Endothelial cell of umbilical vein (primary cell): Measurements from ENCODE around the gene ADGRE3. TPM values are rescaled to one million over a fixed set of nuclear protein-coding genes. Genes with fewer than 3 reads are reported as not detected.

Source experiments
- BruUV-seq: library from RNA; stranded (reverse); fragments of 400-500 nt; replicated peaks from 2 replicates; lab custom pipeline; 2021; lab: Mats Ljungman, UMichigan
- CTCF ChIA-PET: fragments of 300-600, 350-600 bp; sonication (Branson Sonifier 250); formaldehyde crosslinking; loops from one replicate; lab custom pipeline; 2021; ENCODE audit warnings: antibody characterized with exemption, inconsistent platforms; lab: Charles Lee
- POLR2A ChIA-PET: fragments of 300-600, 350-600 bp; sonication (Branson Sonifier 250); formaldehyde crosslinking; loops from one replicate; lab custom pipeline; 2021; ENCODE audit warnings: antibody characterized with exemption, inconsistent platforms; lab: Charles Lee
- DNase-seq: peaks from one replicate; pipeline ENCODE4 v3.0.0-alpha.2; 2011; ENCODE audit warnings: low read depth, low spot score
- FAIRE-seq: peaks from 2 replicates; lab custom pipeline; 2011; peaks lifted over from hg19 to GRCh38; lab: Jason Lieb, UNC
- H2AFZ ChIP-seq: 2 replicates; pipeline ENCODE4 v1.6.0; 2012; ENCODE audit warnings: low read depth, low read length, control low read depth, inconsistent platforms
- H3K27ac ChIP-seq: 2 replicates; pipeline ENCODE4 v1.5.1; 2011; ENCODE audit warnings: low read depth, mild to moderate bottlenecking, control low read depth, low read length, moderate library complexity; ENCODE audit not compliant: insufficient read depth
- H3K27me3 ChIP-seq, 2 experiments: 2 replicates each; pipeline versions ENCODE4 v1.6.0 to v1.6.1; 2011; ENCODE audit warnings: low read length in 2 of 2, mixed read lengths in 1 of 2; ENCODE audit not compliant: control insufficient read depth in 2 of 2, insufficient read depth in 2 of 2
- H3K36me3 ChIP-seq, 2 experiments: 2 replicates in 1 of 2; 3 replicates in 1 of 2; pipeline ENCODE4 v1.5.1; 2011; ENCODE audit warnings: low read length in 2 of 2, mild to moderate bottlenecking in 1 of 2, moderate library complexity in 1 of 2; ENCODE audit not compliant: control insufficient read depth in 2 of 2, insufficient read depth in 2 of 2; ENCODE audit errors: extremely low read depth in 1 of 2
- H3K4me1 ChIP-seq: 3 replicates; pipeline ENCODE4 v1.5.1; 2011; ENCODE audit warnings: mild to moderate bottlenecking, low read length; ENCODE audit not compliant: control insufficient read depth, insufficient read depth; ENCODE audit errors: extremely low read depth
- H3K4me2 ChIP-seq: 2 replicates; pipeline ENCODE4 v1.6.1; 2011; ENCODE audit warnings: low read length, control low read depth, mixed read lengths; ENCODE audit not compliant: insufficient read depth
- H3K4me3 ChIP-seq, 3 experiments: fragments of 200-600 bp in 1 of 3; sonication (generic), shearing (Covaris generic) in 1 of 3; replicated peaks in 1 of 3; 2 replicates each; pipeline ENCODE4 v1.5.1; 2011 to 2016; ENCODE audit warnings: control low read depth in 3 of 3, low read length in 3 of 3, mild to moderate bottlenecking in 2 of 3, inconsistent platforms in 1 of 3, low read depth in 1 of 3, moderate library complexity in 1 of 3; ENCODE audit not compliant: insufficient read depth in 1 of 3
- H3K79me2 ChIP-seq: 2 replicates; pipeline ENCODE4 v1.6.0; 2012; ENCODE audit warnings: low read length, inconsistent platforms; ENCODE audit not compliant: control insufficient read depth, insufficient read depth
- H3K9ac ChIP-seq: replicated peaks from 2 replicates; pipeline ENCODE3; 2011; ENCODE audit warnings: low read length, control low read depth; ENCODE audit not compliant: insufficient read depth; ENCODE audit errors: extremely low read depth
- H3K9me1 ChIP-seq: replicated peaks from 3 replicates; pipeline ENCODE4 v1.6.0; 2011; ENCODE audit warnings: mild to moderate bottlenecking, low read length; ENCODE audit not compliant: control insufficient read depth, insufficient read depth; ENCODE audit errors: extremely low read depth
- H3K9me3 ChIP-seq: replicated peaks from 2 replicates; pipeline ENCODE4 v1.5.1; 2012; ENCODE audit warnings: low read length, inconsistent platforms; ENCODE audit not compliant: control insufficient read depth, insufficient read depth
- H4K20me1 ChIP-seq: replicated peaks from 2 replicates; pipeline ENCODE3; 2011; ENCODE audit warnings: mild to moderate bottlenecking, low read length; ENCODE audit not compliant: control insufficient read depth, insufficient read depth; ENCODE audit errors: extremely low read depth
- EZH2 ChIP-seq: IDR thresholded peaks from 2 replicates; pipeline ENCODE4 v1.6.1; 2012; ENCODE audit warnings: borderline replicate concordance, low read depth, mild to moderate bottlenecking, moderate library complexity, low read length, inconsistent platforms; ENCODE audit not compliant: severe bottlenecking
- FOS ChIP-seq: IDR thresholded peaks from 2 replicates; pipeline ENCODE4 v1.6.1; 2011; ENCODE audit warnings: mild to moderate bottlenecking, low read length, moderate library complexity, borderline replicate concordance; ENCODE audit not compliant: insufficient read depth
- GATA2 ChIP-seq: IDR thresholded peaks from 2 replicates; pipeline ENCODE4 v1.7.0; 2011; ENCODE audit warnings: low read depth, mild to moderate bottlenecking, moderate library complexity, mixed read lengths, low read length; ENCODE audit not compliant: insufficient read length, insufficient read depth
- JUN ChIP-seq: IDR thresholded peaks from 2 replicates; pipeline ENCODE4 v1.6.1; 2011; ENCODE audit warnings: borderline replicate concordance, low read depth; ENCODE audit not compliant: insufficient read length, insufficient read depth
- MAX ChIP-seq: IDR thresholded peaks from 2 replicates; pipeline ENCODE4 v1.6.1; 2011; ENCODE audit not compliant: insufficient read depth, insufficient read length
- MYC ChIP-seq: IDR thresholded peaks from one replicate; pipeline ENCODE4 v1.6.1; 2011; ENCODE audit warnings: mild to moderate bottlenecking, low read depth, low read length
- POLR2A ChIP-seq: IDR thresholded peaks from 2 replicates; pipeline ENCODE4 v1.6.1; 2012; ENCODE audit warnings: low read depth, mild to moderate bottlenecking, control low read depth, low read length
- POLR2AphosphoS5 ChIP-seq: IDR thresholded peaks from 2 replicates; pipeline ENCODE4 v1.6.1; 2012; ENCODE audit warnings: low read depth, mild to moderate bottlenecking, control low read depth, low read length, moderate library complexity; ENCODE audit not compliant: insufficient read depth
- dilution Hi-C: fragments of 300-500 bp; cut with MboI; formaldehyde crosslinking; loops from one replicate; pipeline ENCODE4 v1.15.0; 2019; ENCODE audit warnings: low sequenced_read_pairs; ENCODE audit not compliant: extremely low pct_ligation_motif_present
- intact Hi-C: fragments of 100-400 bp; cut with micrococcal nuclease; formaldehyde crosslinking; loops from one replicate; pipeline ENCODE4 v1.10.0; 2022
- polyA plus RNA-seq, 4 experiments: library from polyadenylated mRNA; depleted of rRNA in 3 of 4; stranded (reverse) in 3 of 4; unstranded in 1 of 4; fragments of >200 nt; gene quantifications; 2 replicates each; pipeline versions ENCODE4 v1.2.1 to v1.2.3, GENCODE V29; 2011 to 2012; ENCODE audit warnings: missing spikeins in 1 of 4
- total RNA-seq: library from RNA; stranded (reverse); gene quantifications from 2 replicates; pipeline ENCODE4 v1.2.3, GENCODE V29; 2021
- TF ChIP-seq, protein P1 (sequence below), 2 donors: IDR thresholded peaks; 1 replicate in 1 of 2; 2 replicates in 1 of 2; pipeline ENCODE4 v1.5.1; 2011; ENCODE audit warnings: low read length in 2 of 2, mild to moderate bottlenecking in 2 of 2, moderate library complexity in 2 of 2, control low read depth in 1 of 2, inconsistent platforms in 1 of 2, low read depth in 1 of 2; ENCODE audit not compliant: insufficient read depth in 1 of 2; ENCODE audit errors: extremely low read depth in 1 of 2

Gene ADGRE3
- total and polyA plus RNA-seq, 2 donors (not counting 3 experiments of a cell fraction or from before 2014, with no cell fraction given), result not detected

DNA sequence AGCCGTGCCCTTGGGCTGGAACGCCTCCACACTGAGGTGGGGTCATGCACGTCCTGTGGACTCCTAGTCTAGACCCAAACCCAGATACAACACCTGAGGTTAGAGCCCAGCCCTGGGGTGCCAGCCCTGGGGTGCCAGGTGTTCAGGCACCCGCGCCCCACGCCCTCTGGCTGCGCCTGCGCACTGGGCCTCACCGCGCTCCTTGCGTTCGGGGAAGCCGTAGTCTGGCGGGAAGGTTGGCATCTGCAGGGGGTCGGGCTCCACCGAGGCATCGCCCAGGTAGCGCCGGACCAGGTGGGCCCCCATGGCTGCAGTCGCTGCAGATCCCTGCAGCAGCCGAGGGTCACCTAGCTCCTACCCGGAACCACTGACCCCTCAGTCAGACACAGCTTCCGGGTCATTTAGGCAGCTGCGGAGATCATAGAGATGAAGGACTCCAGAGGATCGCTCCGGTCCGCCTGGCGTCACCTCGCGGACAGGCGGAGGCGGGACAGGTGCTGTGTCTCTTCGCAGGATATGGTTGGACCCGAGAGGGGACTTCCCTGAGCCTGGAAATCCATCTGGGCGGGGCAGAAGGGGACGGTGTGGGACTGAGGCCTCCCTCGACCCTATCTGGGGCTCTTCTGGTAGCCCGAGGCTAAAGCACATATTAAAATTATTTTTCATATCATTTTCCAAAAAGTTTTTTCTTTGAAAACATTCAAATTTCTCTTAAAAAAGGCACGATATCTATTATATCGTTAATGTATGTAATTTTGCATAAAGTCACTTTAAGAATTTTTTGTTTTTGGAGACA, 102.8 kb downstream of the ADGRE3 start, which contains the start of gene NDUFB7:
Gene NDUFB7 (minus strand): TSS at position 372 of the 796 bp plus-strand sequence. CDS start 66 bp downstream, at position 306.
- Histone ChIP-seq H3K9me3 (no peaks in the 10 kb centered on the region), H3K4me2 (peak within 1 kb of the TSS; percentile 16), H3K79me2 (peaks cover 22% of the 10 kb centered on the region), H4K20me1 (no peaks in the 10 kb centered on the region), H2AFZ (peak within 1 kb of the TSS; percentile 66), H3K27ac (peak within 1 kb of the TSS; percentile 6), H3K36me3 (peaks cover 0 to 2% of the 10 kb centered on the region in 2 experiments), H3K27me3 (no peaks in the 10 kb centered on the region), H3K9ac (peak within 1 kb of the TSS; percentile 62), H3K4me1 (peaks cover 8% of the 10 kb centered on the region), H3K9me1 (no peaks in the 10 kb centered on the region), H3K4me3 (peak within 1 kb of the TSS; percentile 48 to 96 (median 70))
- FAIRE-seq, result peak; percentile 99
- BruUV-seq, result TSS peak; percentile 48
- CTCF ChIA-PET, result interaction anchor here (1.0 to 12.1 kb wide), 4 partner anchors 15 to 115 kb away, joined by 4 to 342 read pairs (median 10); partner anchors contain the start of genes DNAJB1 and ZNF333
- POLR2A ChIA-PET, result no interaction called here
- TF ChIP-seq, protein P1, sequence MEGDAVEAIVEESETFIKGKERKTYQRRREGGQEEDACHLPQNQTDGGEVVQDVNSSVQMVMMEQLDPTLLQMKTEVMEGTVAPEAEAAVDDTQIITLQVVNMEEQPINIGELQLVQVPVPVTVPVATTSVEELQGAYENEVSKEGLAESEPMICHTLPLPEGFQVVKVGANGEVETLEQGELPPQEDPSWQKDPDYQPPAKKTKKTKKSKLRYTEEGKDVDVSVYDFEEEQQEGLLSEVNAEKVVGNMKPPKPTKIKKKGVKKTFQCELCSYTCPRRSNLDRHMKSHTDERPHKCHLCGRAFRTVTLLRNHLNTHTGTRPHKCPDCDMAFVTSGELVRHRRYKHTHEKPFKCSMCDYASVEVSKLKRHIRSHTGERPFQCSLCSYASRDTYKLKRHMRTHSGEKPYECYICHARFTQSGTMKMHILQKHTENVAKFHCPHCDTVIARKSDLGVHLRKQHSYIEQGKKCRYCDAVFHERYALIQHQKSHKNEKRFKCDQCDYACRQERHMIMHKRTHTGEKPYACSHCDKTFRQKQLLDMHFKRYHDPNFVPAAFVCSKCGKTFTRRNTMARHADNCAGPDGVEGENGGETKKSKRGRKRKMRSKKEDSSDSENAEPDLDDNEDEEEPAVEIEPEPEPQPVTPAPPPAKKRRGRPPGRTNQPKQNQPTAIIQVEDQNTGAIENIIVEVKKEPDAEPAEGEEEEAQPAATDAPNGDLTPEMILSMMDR (IDR thresholded peaks at IDR 0.05; ENCODE audit: extremely low read depth in 1 of 2, insufficient read depth in 1 of 2, low read depth in 1 of 2, low read length in 2 of 2), result peak; percentile 71 to 73
- TF ChIP-seq GATA2 (no peak), FOS (no peak), EZH2 (no peak), POLR2A (peak; percentile 62), MAX (no peak), MYC (no peak), POLR2AphosphoS5 (peak; percentile 82), JUN (no peak)
- dilution Hi-C loops (no loop called here), intact Hi-C loops (loop anchor here (1.0 kb wide), 1 partner anchor 118 kb away; the partner anchor contains the start of gene ZNF333)
- DNase-seq, result peak; percentile 94
